ENCODE results near the gene IFNE. TPM values are rescaled to one million over a fixed set of nuclear protein-coding genes. Genes with fewer than 3 reads are reported as not detected.

IFNE gene
- total RNA-seq, 1 donor from 2014 or later, result not detected

DNA sequence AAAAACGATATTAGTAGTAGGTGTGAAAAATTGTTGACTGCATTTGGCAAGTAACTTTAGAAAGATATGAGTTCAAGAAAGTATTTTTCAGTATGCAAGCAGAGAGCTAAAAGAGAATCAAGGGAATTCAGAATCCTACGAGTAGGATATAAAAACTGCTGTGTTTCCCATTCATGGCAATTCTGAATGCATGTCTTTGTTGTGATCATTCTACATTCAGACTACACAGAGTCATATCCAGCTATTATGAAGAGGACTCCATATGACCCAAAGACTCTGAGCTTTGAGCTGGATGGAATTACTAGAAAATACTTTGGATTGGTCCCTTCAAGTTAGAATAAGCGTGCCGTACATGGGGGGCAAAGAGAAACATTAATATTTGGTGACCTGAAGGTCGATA lies 12.0 kb downstream of the IFNE start:
- H3K4me1 Mint-ChIP-seq (ENCODE audit: low read depth), result no peaks in the 10 kb centered on the region
- no peak overlapping the region for H3K4me3 Mint-ChIP-seq (ENCODE audit: unreplicated experiment)
- no peak for DNase-seq (ENCODE audit: low spot score)
- H3K9me3 Mint-ChIP-seq (ENCODE audit: low read depth), result no peaks in the 10 kb centered on the region
- TF ChIP-seq, protein P1, sequence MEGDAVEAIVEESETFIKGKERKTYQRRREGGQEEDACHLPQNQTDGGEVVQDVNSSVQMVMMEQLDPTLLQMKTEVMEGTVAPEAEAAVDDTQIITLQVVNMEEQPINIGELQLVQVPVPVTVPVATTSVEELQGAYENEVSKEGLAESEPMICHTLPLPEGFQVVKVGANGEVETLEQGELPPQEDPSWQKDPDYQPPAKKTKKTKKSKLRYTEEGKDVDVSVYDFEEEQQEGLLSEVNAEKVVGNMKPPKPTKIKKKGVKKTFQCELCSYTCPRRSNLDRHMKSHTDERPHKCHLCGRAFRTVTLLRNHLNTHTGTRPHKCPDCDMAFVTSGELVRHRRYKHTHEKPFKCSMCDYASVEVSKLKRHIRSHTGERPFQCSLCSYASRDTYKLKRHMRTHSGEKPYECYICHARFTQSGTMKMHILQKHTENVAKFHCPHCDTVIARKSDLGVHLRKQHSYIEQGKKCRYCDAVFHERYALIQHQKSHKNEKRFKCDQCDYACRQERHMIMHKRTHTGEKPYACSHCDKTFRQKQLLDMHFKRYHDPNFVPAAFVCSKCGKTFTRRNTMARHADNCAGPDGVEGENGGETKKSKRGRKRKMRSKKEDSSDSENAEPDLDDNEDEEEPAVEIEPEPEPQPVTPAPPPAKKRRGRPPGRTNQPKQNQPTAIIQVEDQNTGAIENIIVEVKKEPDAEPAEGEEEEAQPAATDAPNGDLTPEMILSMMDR (IDR thresholded peaks at IDR 0.05), result no peak
- H3K27ac Mint-ChIP-seq (ENCODE audit: unreplicated experiment), result no peak overlapping the region
- H3K36me3 Mint-ChIP-seq (ENCODE audit: low read depth), result peaks cover 2% of the 10 kb centered on the region
- peaks cover 47% of the 10 kb centered on the region for H3K27me3 Mint-ChIP-seq (ENCODE audit: low read depth)

DNA sequence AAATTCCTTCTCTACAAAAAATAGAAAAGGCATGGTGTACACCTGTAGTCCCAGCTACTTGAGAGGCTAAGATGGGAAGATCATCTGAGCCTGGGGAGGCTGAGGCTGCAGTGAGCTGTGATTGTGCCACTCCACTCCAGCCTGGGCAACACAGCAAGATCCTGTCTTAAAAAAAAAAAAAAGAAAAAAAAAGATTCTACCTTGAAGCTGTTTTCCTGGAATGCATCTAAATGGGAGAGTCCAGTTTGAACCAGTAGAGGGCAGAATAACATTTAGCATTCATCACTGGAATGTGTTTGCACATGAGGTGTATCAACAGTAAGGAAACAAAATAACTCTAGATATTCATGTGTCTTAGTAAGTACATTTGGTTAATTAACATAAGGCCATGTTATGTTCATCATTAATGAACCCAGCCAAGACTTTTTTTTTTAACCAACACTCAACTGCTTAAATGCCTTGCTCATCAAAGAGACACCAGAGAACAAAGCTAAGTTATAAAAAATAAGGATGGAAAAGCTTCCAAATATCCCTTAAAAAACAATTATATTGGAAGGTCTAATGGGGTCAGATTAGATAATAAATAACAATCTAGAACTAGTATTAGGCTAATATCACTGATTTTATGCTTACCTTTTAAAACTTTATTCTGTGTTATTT lies 16.1 kb downstream of the IFNE start:
- H3K27ac Mint-ChIP-seq (ENCODE audit: unreplicated experiment), result no peak overlapping the region
- no peak overlapping the region for H3K4me3 Mint-ChIP-seq (ENCODE audit: unreplicated experiment)
- no peak for DNase-seq (ENCODE audit: low spot score)
- H3K36me3 Mint-ChIP-seq (ENCODE audit: low read depth), result peaks cover 2% of the 10 kb centered on the region
- peaks cover 37% of the 10 kb centered on the region for H3K27me3 Mint-ChIP-seq (ENCODE audit: low read depth)
- TF ChIP-seq, protein P1 (IDR thresholded peaks at IDR 0.05), result peak; percentile 92
- H3K9me3 Mint-ChIP-seq (ENCODE audit: low read depth), result peaks cover 19% of the 10 kb centered on the region
- no peaks in the 10 kb centered on the region for H3K4me1 Mint-ChIP-seq (ENCODE audit: low read depth)

DNA sequence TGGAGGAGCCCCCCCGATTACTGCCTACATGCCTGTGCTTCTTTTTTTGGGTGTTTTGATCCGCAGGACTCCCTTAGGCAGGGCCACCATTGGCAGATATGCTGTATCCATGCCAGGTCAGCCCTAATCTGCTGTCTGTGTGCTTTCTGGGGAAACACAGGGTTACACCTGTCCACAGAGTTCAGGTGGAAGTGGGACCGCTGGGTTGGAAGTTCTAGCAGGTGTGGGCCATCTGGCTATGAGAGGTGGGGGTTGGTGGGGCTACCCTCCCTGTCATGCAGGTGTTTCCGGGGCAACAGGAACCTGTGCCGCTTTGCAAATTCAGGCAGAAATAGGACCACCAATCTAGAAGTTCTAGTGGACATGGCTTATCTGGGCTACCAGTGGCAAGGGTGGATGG lies 17.0 kb downstream of the IFNE start:
- Mint-ChIP-seq H3K27me3 (ENCODE audit: low read depth) (peaks cover 43% of the 10 kb centered on the region), H3K27ac (ENCODE audit: unreplicated experiment) (no peak overlapping the region), H3K36me3 (ENCODE audit: low read depth) (peaks cover 2% of the 10 kb centered on the region), H3K9me3 (ENCODE audit: low read depth) (peaks cover 19% of the 10 kb centered on the region), H3K4me3 (ENCODE audit: unreplicated experiment) (no peak overlapping the region), H3K4me1 (ENCODE audit: low read depth) (no peaks in the 10 kb centered on the region)
- no peak for DNase-seq (ENCODE audit: low spot score)
- TF ChIP-seq, protein P1 (IDR thresholded peaks at IDR 0.05), result no peak

DNA sequence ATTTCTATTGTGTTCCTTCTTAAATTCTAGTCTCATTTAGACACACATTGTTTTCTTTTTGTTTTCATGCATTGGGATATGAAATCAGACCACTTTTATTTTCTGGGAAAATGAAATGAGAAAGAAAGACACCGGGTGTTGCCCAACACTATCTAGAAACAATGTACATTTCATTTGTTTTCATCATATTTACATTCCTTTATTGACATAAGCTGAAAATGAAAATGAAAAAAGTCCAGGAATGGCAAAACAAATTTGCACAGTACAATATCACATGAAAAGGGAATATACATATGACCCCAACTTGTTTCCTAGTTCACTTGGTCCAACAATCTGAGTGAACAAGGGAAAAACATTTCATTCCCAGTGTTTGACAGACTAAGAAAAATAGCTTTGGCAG lies 20.7 kb downstream of the IFNE start:
- DNase-seq (ENCODE audit: low spot score), result no peak
- TF ChIP-seq, protein P1 (IDR thresholded peaks at IDR 0.05), result no peak
- Mint-ChIP-seq H3K27ac (ENCODE audit: unreplicated experiment) (no peak overlapping the region), H3K9me3 (ENCODE audit: low read depth) (peaks cover 24% of the 10 kb centered on the region), H3K27me3 (ENCODE audit: low read depth) (peaks cover 32% of the 10 kb centered on the region), H3K36me3 (ENCODE audit: low read depth) (peaks cover 2% of the 10 kb centered on the region), H3K4me3 (ENCODE audit: unreplicated experiment) (no peak overlapping the region), H3K4me1 (ENCODE audit: low read depth) (no peaks in the 10 kb centered on the region)

- Mint-ChIP-seq H3K36me3 (ENCODE audit: low read depth) (no peaks in the 10 kb centered on the region), H3K9me3 (ENCODE audit: low read depth) (peaks cover 6% of the 10 kb centered on the region), H3K4me3 (ENCODE audit: unreplicated experiment) (no peak overlapping the region), H3K4me1 (ENCODE audit: low read depth) (no peaks in the 10 kb centered on the region), H3K27me3 (ENCODE audit: low read depth) (peaks cover 34% of the 10 kb centered on the region), H3K27ac (ENCODE audit: unreplicated experiment) (no peak overlapping the region)
- no peak for DNase-seq (ENCODE audit: low spot score)
- TF ChIP-seq, protein P1 (IDR thresholded peaks at IDR 0.05), result peak; percentile 76
These were observed 26.8 kb downstream of the IFNE start for GRCh38 chr9:21455320-21455719.

Measured in chondrocyte (in vitro differentiated cells).